H1 (cell line): ENCODE results near the gene DCANP1. TPM values are rescaled to one million over a fixed set of nuclear protein-coding genes. Genes with fewer than 3 reads are reported as not detected.

Experiments used
- CTCF ChIA-PET: fragments of 300-600 bp; sonication (Branson Sonifier 250); formaldehyde crosslinking; loops from one replicate; lab custom pipeline; 2021; ENCODE audit not compliant: partially characterized antibody; lab: Charles Lee
- POLR2A ChIA-PET: fragments of 300-600 bp; sonication (Branson Sonifier 250); formaldehyde crosslinking; loops from one replicate; lab custom pipeline; 2021; ENCODE audit warnings: inconsistent platforms; ENCODE audit not compliant: partially characterized antibody; lab: Charles Lee
- DNase-seq, 2 experiments: peaks; one replicate each; pipeline versions ENCODE4 v3.0.0 to v3.0.0-alpha.2; 2010 to 2022; ENCODE audit warnings: low spot score in 2 of 2, low read depth in 1 of 2, mixed read lengths in 1 of 2
- FAIRE-seq: peaks from 2 replicates; lab custom pipeline; 2011; peaks lifted over from hg19 to GRCh38; lab: Jason Lieb, UNC
- H2AFZ ChIP-seq: 2 replicates; pipeline ENCODE4 v1.8.1; 2012; ENCODE audit warnings: low read length, inconsistent platforms
- H2AK5ac ChIP-seq: 2 replicates; pipeline ENCODE4 v1.6.1; 2013; ENCODE audit warnings: low read depth, low read length
- H2BK120ac ChIP-seq: replicated peaks from 2 replicates; pipeline ENCODE3; 2013; ENCODE audit warnings: low read depth, low read length, inconsistent platforms
- H2BK12ac ChIP-seq: 2 replicates; pipeline ENCODE4 v1.6.1; 2013; ENCODE audit warnings: low read depth, low read length
- H2BK15ac ChIP-seq: 2 replicates; pipeline ENCODE4 v1.6.1; 2013; ENCODE audit warnings: low read length
- H2BK20ac ChIP-seq: 2 replicates; pipeline ENCODE4 v1.6.1; 2013; ENCODE audit warnings: low read length
- H2BK5ac ChIP-seq: 2 replicates; pipeline ENCODE4 v1.6.1; 2013; ENCODE audit warnings: low read depth, low read length
- H3K14ac ChIP-seq: 2 replicates; pipeline ENCODE4 v1.6.1; 2013; ENCODE audit warnings: inconsistent platforms; ENCODE audit not compliant: insufficient read length
- H3K18ac ChIP-seq: 2 replicates; pipeline ENCODE4 v1.6.1; 2013; ENCODE audit warnings: low read length; ENCODE audit errors: extremely low read depth
- H3K23ac ChIP-seq: 2 replicates; pipeline ENCODE4 v1.6.1; 2013; ENCODE audit warnings: inconsistent platforms; ENCODE audit not compliant: insufficient read length
- H3K23me2 ChIP-seq: 2 replicates; pipeline ENCODE4 v1.6.1; 2013; ENCODE audit warnings: low read depth, low read length
- H3K27ac ChIP-seq: 2 replicates; pipeline ENCODE4 v1.6.1; 2011; ENCODE audit warnings: low read depth, low read length, inconsistent platforms
- H3K27me3 ChIP-seq, 4 experiments: replicated peaks in 1 of 4; 1 replicate in 1 of 4; 2 replicates in 3 of 4; pipeline versions ENCODE4 v1.6.1 to v1.8.1; 2011 to 2013; ENCODE audit warnings: low read length in 3 of 4, mild to moderate bottlenecking in 3 of 4, inconsistent platforms in 2 of 4, mixed read lengths in 2 of 4, moderate library complexity in 1 of 4; ENCODE audit not compliant: control insufficient read depth in 3 of 4, insufficient read depth in 3 of 4; ENCODE audit errors: extremely low read depth in 1 of 4
- H3K36me3 ChIP-seq, 4 experiments: 2 replicates each; pipeline versions ENCODE4 v1.6.1 to v1.8.1; 2011 to 2013; ENCODE audit warnings: mild to moderate bottlenecking in 4 of 4, low read length in 3 of 4, moderate library complexity in 2 of 4, control low read depth in 1 of 4, inconsistent platforms in 1 of 4; ENCODE audit not compliant: insufficient read depth in 4 of 4, control insufficient read depth in 2 of 4
- H3K4ac ChIP-seq: replicated peaks from 2 replicates; pipeline ENCODE3; 2013; ENCODE audit warnings: low read length, low read depth, mixed read lengths, inconsistent platforms; ENCODE audit not compliant: insufficient read length
- H3K4me1 ChIP-seq, 4 experiments: replicated peaks in 1 of 4; 1 replicate in 1 of 4; 2 replicates in 3 of 4; pipeline versions ENCODE4 v1.6.1 to v1.8.1; 2011 to 2013; ENCODE audit warnings: low read length in 3 of 4, inconsistent platforms in 2 of 4, mixed read lengths in 1 of 4; ENCODE audit not compliant: insufficient read depth in 4 of 4, control insufficient read depth in 3 of 4
- H3K4me2 ChIP-seq, 2 experiments: 2 replicates each; pipeline versions ENCODE4 v1.6.1 to v1.8.1; 2011 to 2013; ENCODE audit warnings: low read depth in 2 of 2, low read length in 2 of 2, control low read depth in 1 of 2, inconsistent platforms in 1 of 2, mild to moderate bottlenecking in 1 of 2; ENCODE audit not compliant: insufficient read depth in 1 of 2
- H3K4me3 ChIP-seq, 4 experiments: fragments of 200-600, 300-600 bp in 1 of 4; sonication (generic), shearing (Covaris generic), sonication (Bioruptor Twin) in 1 of 4; 2 replicates each; pipeline versions ENCODE4 v1.5.1 to v1.8.1; 2011 to 2016; ENCODE audit warnings: low read length in 4 of 4, low read depth in 3 of 4, control low read depth in 2 of 4, inconsistent platforms in 2 of 4, mild to moderate bottlenecking in 2 of 4, mixed read lengths in 1 of 4, moderate library complexity in 1 of 4; ENCODE audit not compliant: insufficient read depth in 2 of 4; ENCODE audit errors: extremely low read depth in 1 of 4
- H3K56ac ChIP-seq: replicated peaks from 2 replicates; pipeline ENCODE3; 2013; ENCODE audit warnings: low read depth, mild to moderate bottlenecking, mixed read lengths, low read length, inconsistent platforms; ENCODE audit not compliant: insufficient read length
- H3K79me1 ChIP-seq: 2 replicates; pipeline ENCODE4 v1.6.1; 2013; ENCODE audit warnings: low read depth, low read length, control low read depth
- H3K79me2 ChIP-seq, 2 experiments: 2 replicates each; pipeline versions ENCODE4 v1.6.1 to v1.8.1; 2012 to 2013; ENCODE audit warnings: low read length in 2 of 2, mild to moderate bottlenecking in 2 of 2, inconsistent platforms in 1 of 2; ENCODE audit not compliant: insufficient read depth in 2 of 2, control insufficient read depth in 1 of 2
- H3K9ac ChIP-seq, 4 experiments: replicated peaks in 1 of 4; 1 replicate in 1 of 4; 2 replicates in 3 of 4; pipeline versions ENCODE4 v1.6.1 to v1.8.1; 2011 to 2013; ENCODE audit warnings: low read depth in 3 of 4, low read length in 3 of 4, control low read depth in 2 of 4, mild to moderate bottlenecking in 2 of 4, moderate library complexity in 2 of 4, inconsistent platforms in 1 of 4; ENCODE audit errors: extremely low read depth in 1 of 4
- H3K9me3 ChIP-seq, 2 experiments: 2 replicates each; pipeline versions ENCODE4 v1.6.1 to v1.8.1; 2012 to 2013; ENCODE audit warnings: mild to moderate bottlenecking in 2 of 2, moderate library complexity in 2 of 2, control low read depth in 1 of 2, inconsistent platforms in 1 of 2, low read depth in 1 of 2, low read length in 1 of 2, mixed read lengths in 1 of 2; ENCODE audit not compliant: insufficient read depth in 2 of 2
- H4K20me1 ChIP-seq, 2 experiments: replicated peaks in 1 of 2; 2 replicates each; pipeline versions ENCODE3 to v1.8.1; 2011 to 2013; ENCODE audit warnings: inconsistent platforms in 2 of 2, low read length in 2 of 2, mild to moderate bottlenecking in 1 of 2; ENCODE audit not compliant: insufficient read depth in 2 of 2, control insufficient read depth in 1 of 2
- H4K5ac ChIP-seq: 2 replicates; pipeline ENCODE4 v1.6.1; 2013; ENCODE audit warnings: low read length, low read depth, mixed read lengths, inconsistent platforms; ENCODE audit not compliant: insufficient read length
- H4K8ac ChIP-seq: 2 replicates; pipeline ENCODE4 v1.8.0; 2013; ENCODE audit warnings: mild to moderate bottlenecking, moderate library complexity, low read length, inconsistent platforms; ENCODE audit not compliant: insufficient read depth; ENCODE audit errors: extremely low read depth
- H4K91ac ChIP-seq: replicated peaks from 2 replicates; pipeline ENCODE3; 2013; ENCODE audit warnings: low read length, mixed read lengths, inconsistent platforms; ENCODE audit not compliant: insufficient read length
- ASH2L ChIP-seq: fragments of 200-600, 300-600 bp; sonication (generic); IDR thresholded peaks from one replicate; pipeline ENCODE4 v1.7.1; 2017; ENCODE audit warnings: low read length
- KDM1A ChIP-seq: fragments of 200-600, 300-600 bp; sonication (generic); IDR thresholded peaks from 2 replicates; pipeline ENCODE4 v1.7.1; 2016; ENCODE audit warnings: mild to moderate bottlenecking, low read length, borderline replicate concordance
- WGBS, 2 experiments: shearing (Covaris generic) in 1 of 2; methylation state at CpG; one replicate each; pipeline versions ENCODE4 v1.1.6 to v1.1.7; 2013 to 2015; ENCODE audit warnings: low lambda C conversion rate in 2 of 2, mixed read lengths in 2 of 2, inconsistent platforms in 1 of 2, low coverage in 1 of 2, missing lambda C conversion rate in 1 of 2; ENCODE audit not compliant: insufficient replicate concordance in 2 of 2, insufficient coverage in 1 of 2, insufficient read length in 1 of 2; ENCODE audit errors: extremely low coverage in 1 of 2, missing lambda C conversion rate in 1 of 2; 5-methylcytosine and 5-hydroxymethylcytosine counted together
- polyA plus RNA-seq, 7 experiments: library from polyadenylated mRNA; depleted of rRNA in 3 of 7; stranded (reverse) in 5 of 7; unstranded in 2 of 7; fragments of >200 nt in 5 of 7; fragments of 200-250 nt in 2 of 7; gene quantifications; 1 replicate in 5 of 7; 2 replicates in 1 of 7; 4 replicates in 1 of 7; pipeline versions ENCODE4 v1.2.1 to v1.2.3, GENCODE V29; 2011 to 2013; ENCODE audit warnings: missing spikeins in 2 of 7, mixed read lengths in 2 of 7
- total RNA-seq: library from RNA; stranded (reverse); fragmentation: NEBNext Ultra II Directional; extraction: Animal tissue kit (Norgen Biotek cat#: 25700); gene quantifications from 2 replicates; pipeline ENCODE4 v1.2.1, GENCODE V29; 2021

The DCANP1 gene
- total and polyA plus RNA-seq, 2 of the 8 experiments (the other 6 are each of a cell fraction or from before 2014, with no cell fraction given), result not detected

DNA sequence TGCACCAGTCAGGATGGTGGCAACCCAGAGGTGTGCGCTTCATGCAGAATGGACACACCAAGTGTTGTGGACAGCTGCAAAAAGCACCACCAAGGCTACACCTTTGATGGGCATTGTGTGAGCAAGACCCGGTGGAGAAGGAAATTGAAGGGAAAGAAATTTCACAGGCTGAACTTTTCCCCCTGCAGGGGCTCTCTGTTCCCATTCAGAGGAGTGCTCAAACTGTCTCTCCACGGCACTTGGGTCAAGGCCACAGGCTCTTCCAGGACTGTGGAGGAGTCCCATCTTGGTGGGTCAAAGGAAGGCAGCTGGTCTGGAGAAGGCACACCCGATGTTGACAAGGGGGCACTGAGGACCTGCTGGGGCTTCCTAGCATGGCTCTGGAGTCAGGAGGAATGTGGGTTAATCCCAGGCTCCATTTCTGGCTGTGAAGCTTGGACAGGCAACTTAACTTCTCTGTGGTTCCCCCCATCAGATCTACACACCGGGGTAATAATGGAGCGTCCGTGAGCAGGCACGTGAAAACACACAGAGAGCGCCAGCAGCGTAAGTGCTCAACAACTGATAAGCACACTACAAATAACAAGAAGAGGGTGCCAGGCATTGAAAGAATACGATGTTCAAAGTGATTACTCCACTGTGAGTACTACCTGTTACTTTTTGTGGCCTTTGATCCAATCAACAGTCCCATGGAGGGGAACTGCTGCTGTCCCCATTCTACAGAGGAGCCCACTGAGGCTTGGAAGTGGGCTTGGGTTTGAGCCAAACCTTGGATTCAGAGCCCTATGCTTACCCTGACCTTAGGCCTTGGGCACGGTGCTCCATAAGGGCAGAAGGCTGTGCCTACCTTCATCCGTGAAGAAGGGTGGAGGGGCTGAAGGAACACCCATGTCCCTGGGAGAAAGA lies 39.2 kb upstream of the DCANP1 start:
- no peak overlapping the region for H2AFZ ChIP-seq
- no peak overlapping the region for H3K23ac ChIP-seq
- CTCF ChIA-PET, result interaction anchor here (1.0 to 9.9 kb wide), 9 partner anchors 8 to 115 kb away, joined by 4 to 137 read pairs (median 8); partner anchors contain the start of genes CXCL14 and NEUROG1
- no peak overlapping the region for H2BK120ac ChIP-seq
- H3K4me1 ChIP-seq, result peaks cover 0 to 37% (median 27%) of the 10 kb centered on the region in 4 experiments; a peak in 6 of 7 replicates
- H3K27me3 ChIP-seq, result peaks cover 59 to 99% (median 96%) of the 10 kb centered on the region in 4 experiments
- H3K9ac ChIP-seq, result no peak overlapping the region
- peak overlapping the region; percentile 65; the same call in 1 of the 2 replicates for H2AK5ac ChIP-seq
- H3K79me1 ChIP-seq, result no peaks in the 10 kb centered on the region
- H2BK15ac ChIP-seq, result 0 out of 2 replicates have a peak overlapping the region, but pooled peaks have one; percentile 72
- H3K18ac ChIP-seq, result no peak overlapping the region
- 0 out of 2 replicates have a peak overlapping the region, but pooled peaks have one; percentile 9 for H2BK12ac ChIP-seq
- no peak for DNase-seq
- no peaks in the 10 kb centered on the region for H3K9me3 ChIP-seq
- WGBS, 2 experiments, result 87% methylated on average over 13 of the region's 13 CpGs; no CpG with 5 or more reads in 1 of the 2 experiments
- H3K79me2 ChIP-seq, result no peaks in the 10 kb centered on the region
- H3K23me2 ChIP-seq, result peaks cover 20% of the 10 kb centered on the region; the same call in 1 of the 2 replicates
- no peak overlapping the region for H3K4me2 ChIP-seq
- no peak overlapping the region for H4K5ac ChIP-seq
- H3K4me3 ChIP-seq, result no peak overlapping the region
- no peak overlapping the region for H3K4ac ChIP-seq
- no peak overlapping the region for H3K14ac ChIP-seq
- TF ChIP-seq ASH2L (no peak), KDM1A (no peak)
- no peak overlapping the region for H4K8ac ChIP-seq
- no peak overlapping the region for H4K91ac ChIP-seq
- FAIRE-seq, result no peak
- H3K27ac ChIP-seq, result no peak overlapping the region
- H3K56ac ChIP-seq, result no peak overlapping the region
- H2BK5ac ChIP-seq, result no peak overlapping the region
- no peaks in the 10 kb centered on the region for H3K36me3 ChIP-seq
- H4K20me1 ChIP-seq, result peaks cover 8 to 27% of the 10 kb centered on the region in 2 experiments
- no peak overlapping the region for H2BK20ac ChIP-seq
- POLR2A ChIA-PET, result no interaction called here
